ENCODE measurements around the gene DIMT1. TPM values are rescaled to one million over a fixed set of nuclear protein-coding genes. Genes with fewer than 3 reads are reported as not detected.
A peak's percentile ranks its signal among the peaks of the same experiment; 100 is the strongest.

Gene DIMT1
- polyA plus RNA-seq (2013, experiment 1 of 2; ENCODE audit: insufficient read length), result 25.5 TPM
- polyA plus RNA-seq (2013, experiment 2 of 2; ENCODE audit: insufficient read length), result 24.3 TPM

DNA sequence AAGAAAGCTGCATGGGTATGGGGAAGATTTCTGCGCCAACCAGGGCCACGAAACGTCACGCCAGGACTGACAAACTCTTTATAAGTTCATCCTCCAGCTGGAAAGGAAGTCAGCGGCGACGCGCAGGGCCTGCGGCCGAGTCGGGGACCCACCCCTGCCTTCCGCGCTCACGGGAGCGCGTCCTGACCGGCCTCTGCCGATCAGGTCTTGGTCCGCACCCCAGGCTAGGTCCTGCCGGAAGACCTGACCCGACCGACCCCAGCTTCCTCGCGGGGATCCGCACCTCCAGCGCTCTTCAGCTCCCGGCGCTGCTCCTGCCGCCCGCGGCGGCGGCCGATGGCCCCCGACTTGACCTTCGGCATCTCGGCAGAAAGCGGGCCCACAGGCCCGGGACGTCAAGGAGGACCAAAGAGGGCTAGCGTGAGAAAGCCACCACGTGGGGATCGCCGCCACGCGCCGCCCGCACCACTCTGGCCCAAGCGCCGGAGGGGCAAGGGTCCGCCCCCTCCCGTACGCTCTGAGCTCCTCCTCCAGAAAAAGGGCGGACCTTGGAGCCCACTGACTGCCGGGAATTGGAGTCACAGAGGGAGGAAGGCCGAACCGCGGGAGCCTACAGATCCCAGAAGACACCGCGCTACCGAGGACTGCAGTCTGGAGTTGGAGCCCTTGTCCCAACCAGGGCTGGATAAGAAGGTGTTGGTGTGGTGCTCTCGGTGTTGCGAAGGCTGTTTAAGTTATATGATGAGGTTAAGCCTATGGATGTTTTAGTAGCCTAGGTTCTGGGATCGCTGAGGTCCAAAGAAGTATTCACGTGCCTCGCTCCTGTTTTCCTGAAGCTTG is at the start of gene DIMT1:
Gene DIMT1, minus strand, starts transcription at position 495 of the 840 bp plus-strand sequence. Its CDS starts 133 bp downstream, at position 362.
- DNase-seq, result peak; percentile 98

DNA sequence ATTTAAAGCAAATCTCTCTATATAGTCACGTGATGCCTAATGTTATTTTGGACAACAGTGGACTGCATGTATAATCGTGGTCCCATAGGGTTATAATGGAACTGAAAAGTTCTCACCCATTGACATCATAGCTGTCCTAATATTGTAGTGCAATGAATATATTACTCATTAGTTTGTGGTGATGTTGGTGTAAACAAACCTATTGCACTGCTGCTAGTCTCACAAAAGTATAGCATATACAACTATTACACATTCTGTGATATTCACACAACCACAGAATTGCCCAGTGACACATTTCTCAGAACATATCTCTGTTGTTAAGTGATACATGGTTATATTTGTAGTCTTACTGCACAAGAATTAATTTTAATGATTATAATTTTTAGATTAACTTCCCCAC is 46.6 kb upstream of the DIMT1 start:
- no peak for DNase-seq

DNA sequence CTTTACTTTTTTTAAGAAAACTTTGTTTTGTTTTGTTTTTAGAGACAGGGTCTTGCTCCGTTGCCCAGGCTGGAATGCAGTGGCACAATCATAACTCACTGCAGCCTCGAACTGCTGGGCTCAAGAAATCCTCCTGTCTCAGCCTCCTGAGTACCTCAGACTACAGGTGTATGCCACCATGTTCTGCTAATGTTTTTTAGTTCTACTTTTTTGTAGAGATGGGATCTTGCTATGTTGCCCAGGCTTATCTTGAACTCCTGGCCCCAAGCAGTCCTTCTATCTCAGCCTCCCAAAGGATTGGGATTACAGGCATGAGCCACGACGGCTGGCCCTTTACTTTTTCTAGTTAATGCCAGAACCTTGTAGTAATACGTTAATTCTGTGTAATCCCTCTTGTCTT is 44.8 kb upstream of the DIMT1 start:
- no peak for DNase-seq

DNA sequence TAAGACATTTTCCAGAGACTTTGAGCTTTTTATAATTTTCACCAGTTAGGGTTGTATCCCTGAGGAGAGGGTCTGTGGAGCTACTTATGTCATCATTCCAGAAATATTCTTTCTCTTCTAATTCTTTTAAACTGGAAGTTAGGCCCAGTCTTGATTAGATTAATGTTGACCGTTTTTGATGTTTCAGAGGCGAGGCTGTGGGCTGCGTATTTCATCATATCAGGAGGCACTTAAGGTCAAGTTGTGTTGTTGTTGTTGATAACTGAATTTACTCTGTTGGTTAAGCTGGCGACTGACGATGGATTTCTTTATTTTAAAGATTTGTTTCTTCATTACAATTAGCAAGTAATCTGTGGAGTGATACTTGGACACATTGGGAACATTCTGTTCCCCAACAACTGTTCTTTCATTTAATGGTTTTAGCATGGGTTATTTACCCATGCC is 28.9 kb upstream of the DIMT1 start:
- no peak for DNase-seq

DNA sequence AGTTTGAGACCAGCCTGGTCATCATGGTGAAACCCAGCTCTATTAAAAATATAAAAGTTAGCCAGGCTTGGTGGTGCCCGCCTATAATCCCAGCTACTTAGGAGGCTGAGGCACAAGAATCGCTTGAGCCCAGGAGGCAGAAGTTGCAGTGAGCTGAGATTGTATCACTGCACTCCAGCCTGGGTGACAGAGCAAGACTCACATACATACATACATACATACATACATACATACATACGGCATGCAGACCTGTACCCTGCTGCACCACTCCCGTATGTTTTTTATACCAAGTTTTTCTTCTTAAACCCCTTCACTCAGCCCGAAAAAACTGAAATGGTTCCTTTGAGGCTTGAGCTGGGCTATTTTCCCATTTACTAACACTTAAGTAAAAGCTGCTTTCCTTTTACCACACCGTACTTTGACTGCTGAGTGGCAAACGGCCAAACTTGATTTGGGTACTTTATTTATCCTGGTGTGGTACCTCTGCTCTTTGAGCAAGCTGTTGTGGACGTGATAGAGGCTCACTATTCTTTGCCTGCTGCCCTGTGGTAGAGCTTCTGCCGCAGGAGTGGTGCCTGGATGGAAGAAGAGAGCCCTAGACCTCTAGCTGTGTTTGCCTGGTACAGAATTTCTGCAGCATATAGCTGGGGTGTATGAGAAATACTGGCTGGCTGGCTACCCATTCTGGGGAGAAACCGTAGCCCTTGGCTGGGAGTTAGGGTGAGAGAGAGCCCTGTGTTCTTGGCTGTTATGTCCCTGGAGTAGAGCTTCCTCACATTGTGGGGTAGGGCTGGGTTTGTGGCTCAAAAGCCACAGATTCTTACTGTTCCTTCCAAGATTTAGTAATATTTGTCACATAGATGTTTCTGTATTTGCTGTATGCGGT is 28.3 kb upstream of the DIMT1 start:
- no peak for DNase-seq

DNA sequence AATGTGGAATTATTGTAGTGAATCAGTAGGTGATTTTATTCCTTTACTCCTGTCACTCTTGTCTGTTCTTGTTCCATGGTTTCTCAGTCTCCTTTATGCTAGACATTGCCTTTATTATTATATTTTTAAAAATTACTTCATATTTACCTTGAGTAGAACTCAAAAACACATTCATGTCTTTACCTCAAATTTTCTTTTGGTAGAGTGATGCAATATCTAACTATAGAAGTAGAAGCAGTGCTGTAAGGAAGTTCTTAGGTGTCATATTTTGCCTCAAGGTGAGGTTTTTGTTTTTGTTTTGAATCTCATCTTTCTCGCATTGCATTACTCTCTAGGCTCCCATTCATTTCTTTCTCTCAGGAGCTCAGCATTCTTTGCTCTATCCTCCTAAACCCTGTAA is 21.1 kb upstream of the DIMT1 start:
- no peak for DNase-seq

DNA sequence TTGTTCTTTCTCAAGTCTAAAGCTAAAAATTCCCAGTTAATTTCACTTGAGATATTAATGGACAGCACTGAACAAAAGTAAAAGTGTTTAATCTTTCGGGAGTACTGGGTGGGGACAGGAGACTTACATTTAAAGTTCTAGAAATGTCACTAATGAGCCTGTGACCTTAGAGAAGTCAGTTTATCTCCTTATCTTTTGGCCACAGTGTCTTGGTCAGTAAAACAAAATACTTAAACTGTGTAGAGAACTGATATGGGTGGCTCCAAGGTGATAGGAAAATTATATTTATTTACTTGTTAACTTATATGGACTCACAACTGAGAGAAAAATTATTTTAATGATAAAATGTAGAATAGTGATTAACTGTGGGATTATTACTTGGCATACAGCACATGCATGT is 17.7 kb upstream of the DIMT1 start:
- DNase-seq, result no peak

DNA sequence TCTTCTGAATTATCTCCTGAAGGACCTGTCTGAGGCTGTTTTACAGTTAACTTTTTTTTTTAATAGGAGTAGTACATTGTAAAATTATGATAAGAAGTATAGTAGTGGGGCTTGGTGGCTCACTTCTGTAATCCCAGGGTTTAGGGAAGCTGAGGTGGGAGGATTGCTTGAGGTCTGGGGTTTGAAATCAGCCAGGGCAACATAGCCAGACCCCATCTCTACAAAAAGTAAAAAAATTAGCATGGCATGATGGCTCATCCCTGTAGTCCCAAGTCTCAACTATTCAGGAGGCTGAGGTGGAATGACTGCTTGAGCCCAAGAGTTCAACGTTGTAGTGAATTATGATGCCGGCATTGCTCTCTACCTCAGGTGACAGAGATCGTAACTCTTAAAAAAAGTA is 15.9 kb upstream of the DIMT1 start:
- no peak for DNase-seq

DNA sequence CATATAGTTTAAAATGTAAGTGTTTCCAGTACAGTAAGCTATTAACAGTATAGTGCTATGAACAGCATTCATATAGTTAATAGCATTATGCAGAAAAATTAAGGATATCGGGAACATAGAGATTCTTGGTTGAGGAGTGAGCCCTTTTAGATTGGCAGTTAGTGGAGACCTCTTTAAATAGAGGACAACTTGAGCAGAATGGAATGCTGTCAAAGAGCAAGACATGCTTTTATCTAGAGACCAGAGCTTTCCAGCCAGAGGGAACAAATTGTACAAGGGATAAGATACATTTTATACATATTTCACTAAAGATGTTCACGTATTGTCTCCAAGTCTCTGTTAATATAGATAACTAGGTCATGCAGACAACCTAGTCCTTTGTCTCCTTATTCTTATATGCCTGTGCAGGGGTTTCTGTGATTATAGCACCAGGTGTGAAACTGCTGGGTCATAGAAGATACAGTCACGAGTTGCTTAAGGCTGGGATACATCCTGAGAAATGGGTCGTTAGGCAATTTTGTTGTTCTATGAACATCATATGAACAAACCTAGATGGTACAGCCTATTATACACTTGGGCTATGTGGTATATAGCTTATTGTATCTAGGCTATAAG is 14.9 kb upstream of the DIMT1 start:
- DNase-seq, result no peak

DNA sequence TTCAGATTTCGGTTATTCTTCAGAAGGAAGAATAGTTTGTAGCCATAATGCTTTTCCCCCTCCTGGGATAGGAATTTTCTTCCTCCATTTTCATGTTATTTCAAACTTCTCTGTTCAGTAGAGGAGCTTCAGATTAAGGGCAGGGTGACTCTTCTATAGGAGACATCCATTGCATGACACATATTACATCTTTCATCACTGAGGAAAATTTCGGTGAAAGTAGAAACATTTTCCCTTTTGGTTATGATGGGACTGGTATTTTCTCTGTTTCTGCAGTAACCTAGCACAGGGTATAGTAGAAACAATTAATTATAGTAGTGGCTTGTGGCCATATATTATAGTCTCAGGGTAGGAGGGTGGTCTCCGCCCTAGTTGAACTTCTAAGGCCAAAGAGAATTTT is 10.0 kb upstream of the DIMT1 start:
- DNase-seq, result no peak

DNA sequence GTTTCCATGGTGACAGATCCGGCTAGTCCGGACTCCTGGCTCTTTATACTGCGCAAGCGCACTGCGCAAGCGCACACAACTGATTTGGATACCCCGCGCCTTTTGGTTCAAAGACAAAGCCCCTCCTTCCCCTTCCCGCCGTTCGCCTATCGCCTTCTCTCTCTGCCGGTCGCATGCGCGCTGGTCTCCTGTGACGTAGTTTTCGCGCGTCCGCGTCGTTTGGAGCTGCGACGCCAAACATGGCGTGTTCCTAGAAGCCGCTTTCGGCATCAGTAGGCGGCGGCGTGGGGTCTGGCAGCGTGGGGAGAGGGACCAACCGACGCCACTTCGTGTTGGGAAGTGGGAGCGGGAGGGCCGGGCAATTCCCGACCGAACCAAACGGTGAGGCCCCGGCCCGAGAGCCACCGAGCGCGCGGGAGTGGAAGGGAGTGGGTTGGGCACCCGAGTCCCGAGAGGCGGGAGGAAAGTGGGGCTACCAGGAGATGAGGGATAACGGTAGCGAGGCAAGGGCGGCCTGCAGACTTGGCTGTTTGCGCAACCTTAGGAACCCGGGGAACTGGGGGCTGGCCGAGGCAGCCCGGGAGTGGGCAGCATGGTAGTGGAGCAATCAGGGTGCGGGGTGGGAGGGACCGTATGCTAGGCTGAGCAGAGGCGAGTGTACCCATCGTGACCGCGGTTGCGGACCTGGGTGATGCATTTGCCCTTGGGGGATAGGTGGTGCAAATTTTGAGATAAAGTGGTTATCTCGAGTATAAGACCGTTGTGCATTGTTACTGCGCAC is 9.0 kb upstream of the DIMT1 start, which contains the start of gene IPO11:
Gene IPO11, plus strand, starts transcription at position 215 of the 781 bp plus-strand sequence. CDS start 24,517 bp downstream, outside the sequence.
- peak; percentile 99 for DNase-seq

DNA sequence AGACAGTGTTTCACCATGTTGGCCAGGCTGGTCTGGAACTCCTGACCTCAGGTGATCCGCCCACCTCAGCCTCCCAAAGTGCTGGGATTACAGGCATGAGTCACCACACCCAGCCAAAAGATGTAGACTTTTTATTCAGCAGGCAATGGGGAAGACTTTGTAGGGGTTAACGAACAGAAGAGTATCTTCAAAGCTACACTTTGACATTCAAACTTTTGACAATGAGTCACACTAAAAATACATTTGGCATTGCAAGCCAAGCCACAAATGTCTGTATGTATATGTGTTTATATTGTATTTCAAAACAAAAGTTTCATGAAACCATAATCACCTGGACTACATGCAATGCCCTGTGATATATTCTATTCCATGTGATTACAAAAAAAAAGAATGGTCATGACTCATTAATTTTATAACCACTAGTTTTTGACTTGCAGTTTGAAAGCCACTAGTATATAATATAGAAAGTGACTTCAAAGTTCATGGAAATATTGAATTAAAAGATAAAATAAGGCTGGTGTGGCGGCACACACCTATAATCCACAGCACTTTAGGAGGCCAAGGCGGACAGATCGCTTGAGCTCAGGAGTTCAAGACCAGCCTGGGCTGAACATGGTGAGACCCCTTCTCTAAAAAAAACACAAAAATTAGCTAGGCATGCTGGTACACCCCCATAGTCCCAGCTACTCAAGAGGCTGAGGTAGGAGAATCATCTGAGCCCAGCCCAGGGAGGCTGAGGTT is 8.3 kb downstream of the DIMT1 start:
- DNase-seq, result no peak

DNA sequence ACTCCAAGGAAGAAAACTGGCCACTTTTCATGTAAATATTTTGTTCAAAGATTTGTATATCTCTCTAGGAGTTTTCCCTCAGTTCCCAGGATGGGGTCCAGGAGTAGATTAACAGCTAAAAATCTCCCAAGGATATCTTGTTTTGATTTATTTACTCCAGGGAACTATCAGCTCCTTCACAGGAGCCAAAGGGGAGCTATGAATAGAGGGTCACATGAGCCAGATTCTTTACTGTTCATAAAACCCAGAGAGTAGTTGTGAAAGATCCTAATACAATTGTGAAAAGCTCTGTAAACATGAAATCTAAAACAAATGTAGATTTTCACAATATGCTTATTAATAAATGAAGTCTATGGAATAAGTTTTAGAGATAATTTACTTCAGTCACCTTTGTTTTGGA is 16.9 kb downstream of the DIMT1 start:
- no peak for DNase-seq

DNA sequence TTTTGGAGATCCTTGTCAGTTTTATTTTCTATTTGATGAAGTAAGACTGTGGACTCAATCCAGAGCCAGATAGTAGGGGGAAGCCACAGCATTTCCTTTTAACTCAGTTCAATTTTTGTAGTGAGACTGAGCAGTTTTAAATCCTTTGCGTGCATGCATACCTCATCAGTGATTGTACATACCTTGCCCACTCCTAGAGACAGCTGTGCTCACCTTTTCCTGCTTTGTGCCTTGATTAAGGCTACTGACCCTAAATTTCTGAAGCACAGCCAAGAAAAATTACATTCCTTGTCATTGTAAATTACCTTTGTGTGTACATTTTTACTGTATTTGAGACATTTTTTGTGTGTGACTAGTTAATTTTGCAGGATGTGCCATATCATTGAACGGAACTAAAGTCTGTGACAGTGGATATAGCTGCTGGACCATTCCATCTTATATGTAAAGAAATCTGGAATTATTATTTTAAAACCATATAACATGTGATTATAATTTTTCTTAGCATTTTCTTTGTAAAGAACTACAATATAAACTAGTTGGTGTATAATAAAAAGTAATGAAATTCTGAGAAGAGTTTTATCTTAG is 17.8 kb downstream of the DIMT1 start:
- no peak for DNase-seq

DNA sequence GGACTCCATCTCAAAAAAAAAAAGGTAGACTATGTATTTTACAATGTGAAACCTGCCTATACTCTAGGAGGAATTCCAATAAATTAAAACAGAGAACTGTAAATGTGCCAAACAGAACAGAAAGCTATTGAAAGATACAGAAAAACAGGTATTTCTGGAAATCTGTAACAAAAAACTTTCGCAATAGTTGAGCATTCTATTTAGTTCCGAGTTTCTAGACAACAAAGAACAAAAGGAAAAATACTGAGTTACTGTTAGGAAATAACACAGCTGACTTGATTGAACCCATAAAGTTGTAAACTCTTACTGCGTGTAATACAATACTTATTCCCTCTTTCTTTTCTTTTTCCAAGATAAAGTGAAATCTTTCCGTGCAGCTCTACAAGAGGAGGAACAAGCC is 18.6 kb downstream of the DIMT1 start:
- DNase-seq, result no peak

DNA sequence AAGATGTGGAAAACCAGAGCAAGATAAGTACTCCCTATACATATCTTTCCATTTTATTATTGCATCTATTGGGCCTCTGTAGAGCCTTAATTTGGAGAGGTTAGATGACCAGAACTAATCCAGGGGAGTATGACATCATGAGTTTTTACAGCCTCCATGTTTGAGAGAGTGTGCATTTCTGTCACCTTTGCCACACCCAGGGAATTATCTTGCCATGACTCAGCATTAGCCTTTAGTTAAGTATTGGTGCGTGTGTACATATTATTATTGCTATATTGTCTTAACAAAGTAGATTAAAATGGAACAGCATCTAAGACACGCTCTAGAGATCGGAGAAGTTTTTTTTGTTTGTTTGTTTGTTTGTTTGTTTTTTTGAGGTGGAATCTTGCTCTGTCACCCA is 27.6 kb downstream of the DIMT1 start:
- DNase-seq, result no peak

DNA sequence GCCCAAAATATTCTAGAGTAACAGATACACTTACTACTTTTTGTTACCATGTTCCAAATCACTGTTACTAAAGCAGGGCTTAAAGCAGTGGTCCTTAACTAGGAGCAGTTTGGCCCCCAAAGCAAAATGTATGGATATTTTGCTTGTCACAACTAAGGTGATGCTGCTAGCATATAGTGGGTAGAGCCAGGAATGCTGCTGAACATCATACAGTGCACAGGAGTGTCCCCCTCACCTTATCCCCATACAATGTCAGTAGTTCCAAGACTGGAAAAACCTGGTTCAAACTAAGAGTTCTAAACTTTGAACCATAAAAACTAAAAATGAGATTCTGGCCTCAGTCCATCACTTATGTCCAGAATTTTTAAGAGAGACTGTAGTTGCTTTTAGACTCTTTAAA is 28.1 kb downstream of the DIMT1 start:
- no peak for DNase-seq

DNA sequence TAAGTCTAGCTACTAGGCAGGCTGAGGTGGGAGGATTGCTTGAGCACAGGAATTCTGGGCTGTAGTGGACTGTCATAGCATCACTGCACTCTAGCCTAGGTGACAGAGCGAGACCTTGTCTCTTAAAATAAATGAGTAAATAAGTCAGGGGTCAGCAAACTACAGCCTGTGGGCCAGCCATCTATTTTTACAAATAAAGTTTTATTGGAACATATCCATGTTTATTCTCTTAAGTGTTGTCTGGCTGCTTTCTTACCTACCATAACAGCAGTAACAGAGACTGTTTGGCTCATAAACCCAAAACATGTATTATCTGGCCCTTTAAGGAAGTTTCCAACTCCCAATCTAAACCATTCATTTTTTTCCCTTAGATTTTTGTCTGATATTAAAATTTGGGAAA is 29.6 kb downstream of the DIMT1 start:
- DNase-seq, result no peak

DNA sequence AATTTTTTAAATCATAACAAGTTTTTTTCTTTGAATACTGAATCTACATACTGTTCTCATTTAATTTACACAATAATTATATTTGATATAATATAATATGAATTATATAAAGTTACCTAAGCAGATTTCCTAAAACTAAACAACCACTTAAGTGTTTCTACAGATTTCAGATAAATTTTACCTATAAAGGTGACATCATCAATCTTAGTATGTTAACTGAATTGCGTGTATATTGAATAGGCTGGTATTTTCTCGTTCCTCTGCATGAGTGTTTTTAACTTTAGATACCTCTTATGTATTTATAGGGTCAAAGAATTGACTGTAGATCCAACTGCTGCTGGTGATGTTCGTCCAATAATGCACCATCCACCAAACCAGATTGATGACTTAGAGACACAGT is 30.3 kb downstream of the DIMT1 start:
- DNase-seq, result no peak

DNA sequence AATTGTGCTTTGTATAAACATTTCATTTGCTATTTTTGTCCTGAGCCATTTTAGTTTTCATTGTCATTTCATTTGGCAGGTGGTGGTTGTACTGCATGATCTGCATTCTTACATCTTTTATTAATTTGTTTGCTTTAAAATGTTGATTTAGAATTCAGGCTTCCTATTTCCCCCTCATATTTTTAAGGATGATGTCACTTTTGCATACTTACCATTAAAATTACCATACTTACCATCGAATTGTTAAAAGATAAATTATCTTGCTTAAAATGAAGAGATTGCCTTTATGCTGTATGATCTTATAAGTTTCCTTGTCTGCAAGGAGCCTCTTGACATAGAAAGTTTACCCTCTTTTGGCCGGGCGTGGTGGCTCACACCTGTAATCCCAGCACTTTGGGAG is 31.1 kb downstream of the DIMT1 start:
- no peak for DNase-seq

DNA sequence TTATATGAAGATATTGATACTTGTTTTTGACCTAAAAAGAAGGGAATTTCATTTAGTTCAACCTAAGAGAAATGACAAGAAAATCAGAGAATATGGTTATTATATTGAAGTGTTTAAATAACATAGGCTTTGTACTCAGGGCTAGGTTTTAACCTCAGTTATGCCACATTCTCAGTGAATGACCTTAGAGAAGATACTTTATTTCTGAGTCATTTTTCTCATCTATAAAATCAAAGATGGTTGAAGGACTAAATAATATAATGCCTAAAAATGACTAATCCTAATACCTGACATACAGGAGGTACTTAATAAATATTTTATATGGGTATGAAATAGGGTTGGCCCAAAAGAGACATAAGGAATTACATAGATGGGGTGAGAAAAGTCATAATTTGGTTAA is 32.3 kb downstream of the DIMT1 start:
- DNase-seq, result peak; percentile 11

Data from fibroblast of skin of scalp (primary cell).